ENCODE data around the gene ANKRD52.

The ANKRD52 gene

DNA sequence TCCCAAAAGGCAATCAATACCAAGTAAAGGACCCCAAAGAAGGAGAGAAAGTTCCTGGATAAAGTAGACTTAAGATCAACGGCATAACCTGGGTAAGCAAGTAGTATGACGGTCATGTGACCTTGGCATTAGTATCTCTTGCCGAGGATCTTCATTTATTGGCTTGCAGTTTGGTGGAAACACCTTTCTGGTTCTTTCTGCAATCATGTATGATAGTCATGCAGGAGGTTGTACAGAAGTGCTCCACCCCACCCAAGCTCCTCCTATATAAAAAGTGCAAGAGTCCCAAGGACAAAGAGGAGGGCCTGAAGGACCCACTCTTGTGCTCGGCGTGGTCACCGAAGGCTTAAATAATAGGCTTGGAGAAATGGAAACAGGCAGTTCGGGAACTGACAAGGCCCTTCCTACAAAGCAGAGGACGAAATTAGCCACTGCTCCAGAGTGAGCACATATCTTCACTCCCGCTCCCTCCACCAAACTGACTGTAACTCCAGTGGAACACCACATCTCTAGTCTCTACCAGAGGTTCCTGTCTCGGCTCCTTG lies 41.2 kb upstream of the ANKRD52 start:
- no peaks in the 10 kb centered on the region for H3K9me2 ChIP-seq (replicated peaks; ENCODE audit: control insufficient read depth, low read length)
- H3K27ac ChIP-seq (ENCODE audit: low read depth, low read length): peak overlapping the region; percentile 72
- peaks cover 3% of the 10 kb centered on the region; the same call in 1 of the 2 replicates for H4K20me1 ChIP-seq (ENCODE audit: control insufficient read depth, insufficient read depth, low read depth, low read length)
- H3K27me3 ChIP-seq (ENCODE audit: control insufficient read depth, low read length): no peaks in the 10 kb centered on the region
- H3K79me2 ChIP-seq (ENCODE audit: control insufficient read depth, low read length): peaks cover 75% of the 10 kb centered on the region
- H3K4me1 ChIP-seq (ENCODE audit: control insufficient read depth, low read length): peaks cover 63% of the 10 kb centered on the region
- TF ChIP-seq EZH2phosphoT487 (IDR thresholded peaks at IDR 0.05; ENCODE audit: borderline replicate concordance, low read length): no peak
- TF ChIP-seq CTCF (IDR thresholded peaks at IDR 0.05; ENCODE audit: low read depth, low read length, poor library complexity, severe bottlenecking): no peak
- peak overlapping the region; percentile 92 for H3K4me3 ChIP-seq (ENCODE audit: low read length)
- peaks cover 5% of the 10 kb centered on the region; the same call in 1 of the 2 replicates for H3F3A ChIP-seq (ENCODE audit: control insufficient read depth, insufficient read depth)
- H3K36me3 ChIP-seq (ENCODE audit: control insufficient read depth, low read length): peaks cover 71% of the 10 kb centered on the region
- no peaks in the 10 kb centered on the region for H3K9me3 ChIP-seq (ENCODE audit: control insufficient read depth, insufficient read depth, low read length)
- H3K4me2 ChIP-seq (ENCODE audit: low read length): peak overlapping the region; percentile 94

GRCh38 chr12:56298828-56299227 lies 40.6 kb upstream of the ANKRD52 start:
- Histone ChIP-seq H3K4me3 (ENCODE audit: low read length) (peak overlapping the region; percentile 92), H3K9me2 (replicated peaks; ENCODE audit: control insufficient read depth, low read length) (no peaks in the 10 kb centered on the region), H3K36me3 (ENCODE audit: control insufficient read depth, low read length) (peaks cover 73% of the 10 kb centered on the region), H3K27me3 (ENCODE audit: control insufficient read depth, low read length) (no peaks in the 10 kb centered on the region), H3K27ac (ENCODE audit: low read depth, low read length) (peak overlapping the region; percentile 72), H3F3A (ENCODE audit: control insufficient read depth, insufficient read depth) (peaks cover 5% of the 10 kb centered on the region; the same call in 1 of the 2 replicates), H3K4me1 (ENCODE audit: control insufficient read depth, low read length) (peaks cover 63% of the 10 kb centered on the region), H3K4me2 (ENCODE audit: low read length) (peak overlapping the region; percentile 94), H4K20me1 (ENCODE audit: control insufficient read depth, insufficient read depth, low read depth, low read length) (peaks cover 3% of the 10 kb centered on the region; the same call in 1 of the 2 replicates), H3K9me3 (ENCODE audit: control insufficient read depth, insufficient read depth, low read length) (no peaks in the 10 kb centered on the region), H3K79me2 (ENCODE audit: control insufficient read depth, low read length) (peaks cover 81% of the 10 kb centered on the region)
- TF ChIP-seq CTCF (IDR thresholded peaks at IDR 0.05; ENCODE audit: low read depth, low read length, poor library complexity, severe bottlenecking) (no peak), EZH2phosphoT487 (IDR thresholded peaks at IDR 0.05; ENCODE audit: borderline replicate concordance, low read length) (no peak)

DNA sequence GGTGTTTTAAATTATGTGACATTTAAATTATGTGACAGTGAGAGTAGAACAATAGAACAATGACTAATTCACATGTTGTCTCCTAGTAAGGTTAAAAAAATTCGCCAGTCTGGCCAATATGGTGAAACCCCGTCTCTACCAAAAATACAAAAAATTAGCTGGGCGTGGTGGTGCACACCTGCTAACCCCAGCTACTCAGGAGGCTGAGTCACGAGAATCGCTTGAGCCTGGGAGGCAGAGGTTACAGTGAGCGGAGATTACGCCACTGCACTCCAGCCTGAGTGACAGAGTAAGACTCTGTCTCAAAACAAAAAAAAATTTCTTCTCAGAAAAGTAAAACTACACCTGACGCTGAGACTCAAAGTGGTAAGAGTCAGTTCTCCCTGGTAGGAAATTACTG lies 39.2 kb upstream of the ANKRD52 start:
- no peaks in the 10 kb centered on the region for H3K27me3 ChIP-seq (ENCODE audit: control insufficient read depth, low read length)
- H3K27ac ChIP-seq (ENCODE audit: low read depth, low read length): peak overlapping the region; percentile 72; the same call in 1 of the 2 replicates
- peaks cover 5% of the 10 kb centered on the region; the same call in 1 of the 2 replicates for H3F3A ChIP-seq (ENCODE audit: control insufficient read depth, insufficient read depth)
- H3K9me2 ChIP-seq (replicated peaks; ENCODE audit: control insufficient read depth, low read length): no peaks in the 10 kb centered on the region
- peak overlapping the region; percentile 94 for H3K4me2 ChIP-seq (ENCODE audit: low read length)
- H3K9me3 ChIP-seq (ENCODE audit: control insufficient read depth, insufficient read depth, low read length): no peaks in the 10 kb centered on the region
- no peak for TF ChIP-seq CTCF (IDR thresholded peaks at IDR 0.05; ENCODE audit: low read depth, low read length, poor library complexity, severe bottlenecking)
- peaks cover 54% of the 10 kb centered on the region for H3K4me1 ChIP-seq (ENCODE audit: control insufficient read depth, low read length)
- peaks cover 3% of the 10 kb centered on the region; the same call in 1 of the 2 replicates for H4K20me1 ChIP-seq (ENCODE audit: control insufficient read depth, insufficient read depth, low read depth, low read length)
- peak overlapping the region; percentile 92 for H3K4me3 ChIP-seq (ENCODE audit: low read length)
- H3K79me2 ChIP-seq (ENCODE audit: control insufficient read depth, low read length): peaks cover 94% of the 10 kb centered on the region
- peaks cover 77% of the 10 kb centered on the region for H3K36me3 ChIP-seq (ENCODE audit: control insufficient read depth, low read length)

All from DOHH2 (cell line).